Mesenchymal stem cell (in vitro differentiated cells and primary cell): Measurements from ENCODE around the gene GBX1.

ENCODE experiments used
- DNase-seq: peaks from one replicate; pipeline ENCODE4 v3.0.0-alpha.2; 2013
- H2AFZ ChIP-seq: one replicate; pipeline ENCODE4 v1.6.1; 2013; ENCODE audit warnings: low read depth, mild to moderate bottlenecking, control low read depth, inconsistent platforms, low read length, moderate library complexity
- H2AK5ac ChIP-seq: 2 replicates; pipeline ENCODE4 v1.6.1; 2013; ENCODE audit warnings: low read length, moderate library complexity, mild to moderate bottlenecking, inconsistent platforms; ENCODE audit not compliant: severe bottlenecking
- H2BK120ac ChIP-seq: one replicate; pipeline ENCODE4 v1.6.1; 2013; ENCODE audit warnings: low read depth, mild to moderate bottlenecking, inconsistent platforms, low read length, moderate library complexity
- H2BK12ac ChIP-seq, 2 experiments: one replicate each; pipeline ENCODE4 v1.6.1; 2013; ENCODE audit warnings: inconsistent platforms in 2 of 2, low read length in 2 of 2, mild to moderate bottlenecking in 2 of 2, moderate library complexity in 2 of 2, control low read depth in 1 of 2
- H2BK15ac ChIP-seq: one replicate; pipeline ENCODE4 v1.6.1; 2013; ENCODE audit warnings: mild to moderate bottlenecking, low read depth, inconsistent platforms; ENCODE audit not compliant: poor library complexity, severe bottlenecking
- H2BK5ac ChIP-seq: 2 replicates; pipeline ENCODE4 v1.6.1; 2013; ENCODE audit warnings: low read depth, mild to moderate bottlenecking, low read length, control low read depth, inconsistent platforms; ENCODE audit not compliant: poor library complexity, severe bottlenecking
- H3K14ac ChIP-seq, 2 experiments: one replicate each; pipeline ENCODE4 v1.6.1; 2013; ENCODE audit warnings: inconsistent platforms in 2 of 2, low read length in 2 of 2, control low read depth in 1 of 2, mild to moderate bottlenecking in 1 of 2, moderate library complexity in 1 of 2
- H3K18ac ChIP-seq, 2 experiments: one replicate each; pipeline ENCODE4 v1.6.1; 2013; ENCODE audit warnings: inconsistent platforms in 2 of 2, low read length in 2 of 2, control low read depth in 1 of 2, low read depth in 1 of 2, mild to moderate bottlenecking in 1 of 2
- H3K23ac ChIP-seq, 2 experiments: one replicate each; pipeline ENCODE4 v1.6.1; 2013; ENCODE audit warnings: inconsistent platforms in 2 of 2, low read length in 2 of 2, mild to moderate bottlenecking in 2 of 2, moderate library complexity in 2 of 2, control low read depth in 1 of 2
- H3K27ac ChIP-seq: 2 replicates; pipeline ENCODE4 v1.5.1; 2013; ENCODE audit warnings: mild to moderate bottlenecking, moderate library complexity, low read length, control low read depth, inconsistent platforms; ENCODE audit not compliant: poor library complexity, severe bottlenecking
- H3K27me3 ChIP-seq, 2 experiments: 2 replicates each; pipeline versions ENCODE4 v1.6.1 to v1.7.0; 2013; ENCODE audit warnings: low read length in 2 of 2, mild to moderate bottlenecking in 2 of 2, moderate library complexity in 2 of 2, control low read depth in 1 of 2, inconsistent platforms in 1 of 2; ENCODE audit not compliant: control insufficient read depth in 1 of 2, insufficient read depth in 1 of 2
- H3K36me3 ChIP-seq, 2 experiments: 2 replicates each; pipeline versions ENCODE4 v1.6.1 to v1.7.0; 2013; ENCODE audit warnings: low read length in 2 of 2, control low read depth in 1 of 2, inconsistent platforms in 1 of 2, low read depth in 1 of 2, mild to moderate bottlenecking in 1 of 2; ENCODE audit not compliant: insufficient read depth in 2 of 2, control insufficient read depth in 1 of 2
- H3K4ac ChIP-seq, 2 experiments: one replicate each; pipeline ENCODE4 v1.6.1; 2013; ENCODE audit warnings: inconsistent platforms in 2 of 2, low read length in 2 of 2, mild to moderate bottlenecking in 2 of 2, moderate library complexity in 2 of 2, control low read depth in 1 of 2, low read depth in 1 of 2
- H3K4me1 ChIP-seq: 2 replicates; pipeline ENCODE4 v1.6.1; 2013; ENCODE audit warnings: low read depth, low read length, control low read depth; ENCODE audit not compliant: control insufficient read depth, insufficient read depth
- H3K4me2 ChIP-seq: 2 replicates; pipeline ENCODE4 v1.6.1; 2013; ENCODE audit warnings: low read length, mild to moderate bottlenecking, inconsistent platforms; ENCODE audit not compliant: poor library complexity, severe bottlenecking
- H3K4me3 ChIP-seq, 2 experiments: 2 replicates each; pipeline versions ENCODE4 v1.5.1 to v1.7.0; 2013; ENCODE audit warnings: low read length in 2 of 2, mild to moderate bottlenecking in 2 of 2, control low read depth in 1 of 2, low read depth in 1 of 2; ENCODE audit not compliant: insufficient read depth in 1 of 2
- H3K79me1 ChIP-seq: replicated peaks from 2 replicates; pipeline ENCODE4 v1.6.1; 2013; ENCODE audit warnings: mild to moderate bottlenecking, control low read depth, low read length, inconsistent platforms; ENCODE audit not compliant: poor library complexity, severe bottlenecking
- H3K9ac ChIP-seq: 2 replicates; pipeline ENCODE4 v1.7.0; 2013; ENCODE audit warnings: mild to moderate bottlenecking, low read length, moderate library complexity
- H3K9me3 ChIP-seq: 2 replicates; pipeline ENCODE4 v1.7.0; 2013; ENCODE audit warnings: mild to moderate bottlenecking, low read length; ENCODE audit not compliant: control insufficient read depth
- H4K8ac ChIP-seq: one replicate; pipeline ENCODE4 v1.6.1; 2013; ENCODE audit warnings: inconsistent platforms, mild to moderate bottlenecking, low read length, moderate library complexity
- H4K91ac ChIP-seq: one replicate; pipeline ENCODE4 v1.6.1; 2013; ENCODE audit warnings: mild to moderate bottlenecking, low read length, inconsistent platforms
- WGBS: methylation state at CpG from one replicate; pipeline ENCODE4 v1.1.7; 2013; ENCODE audit warnings: mixed read lengths; 5-methylcytosine and 5-hydroxymethylcytosine counted together

GBX1 gene

GRCh38 chr7:151152643-151153513 lies 14.6 kb downstream of the GBX1 start:
- Histone ChIP-seq H2BK12ac (no peak overlapping the region), H3K9me3 (no peaks in the 10 kb centered on the region), H3K79me1 (no peaks in the 10 kb centered on the region), H2AK5ac (no peak overlapping the region), H3K18ac (no peak overlapping the region), H3K9ac (no peak overlapping the region), H3K36me3 (no peaks in the 10 kb centered on the region), H3K27ac (no peak overlapping the region), H3K27me3 (peaks cover 55 to 80% of the 10 kb centered on the region in 2 experiments), H2BK120ac (no peak overlapping the region), H4K91ac (no peak overlapping the region), H3K4ac (no peak overlapping the region), H3K23ac (no peak overlapping the region), H4K8ac (no peak overlapping the region), H3K4me1 (no peaks in the 10 kb centered on the region), H2BK5ac (no peak overlapping the region), H3K14ac (no peak overlapping the region), H3K4me3 (no peak overlapping the region), H2AFZ (no peak overlapping the region), H3K4me2 (no peak overlapping the region), H2BK15ac (no peak overlapping the region)
- WGBS, result 68% methylated on average over 6 of the region's 6 CpGs
- DNase-seq, result no peak

GRCh38 chr7:151150388-151150787 lies 17.1 kb downstream of the GBX1 start:
- H2BK12ac ChIP-seq, result no peak overlapping the region
- H4K8ac ChIP-seq, result no peak overlapping the region
- 64% methylated on average over 1 of the region's 3 CpGs for WGBS
- no peak overlapping the region for H2BK5ac ChIP-seq
- no peak overlapping the region for H2AK5ac ChIP-seq
- H3K4me2 ChIP-seq, result no peak overlapping the region
- no peak overlapping the region for H3K4me3 ChIP-seq
- H3K4ac ChIP-seq, result no peak overlapping the region
- H3K23ac ChIP-seq, result no peak overlapping the region
- no peaks in the 10 kb centered on the region for H3K79me1 ChIP-seq
- peaks cover 0 to 4% of the 10 kb centered on the region in 2 experiments for H3K36me3 ChIP-seq
- H3K27ac ChIP-seq, result no peak overlapping the region
- H3K27me3 ChIP-seq, result peaks cover 55 to 64% of the 10 kb centered on the region in 2 experiments
- no peak overlapping the region for H3K14ac ChIP-seq
- H4K91ac ChIP-seq, result no peak overlapping the region
- H3K18ac ChIP-seq, result no peak overlapping the region
- no peak for DNase-seq
- no peaks in the 10 kb centered on the region for H3K4me1 ChIP-seq
- H2BK120ac ChIP-seq, result no peak overlapping the region
- H2BK15ac ChIP-seq, result no peak overlapping the region
- no peaks in the 10 kb centered on the region for H3K9me3 ChIP-seq
- no peak overlapping the region for H3K9ac ChIP-seq
- no peak overlapping the region for H2AFZ ChIP-seq

GRCh38 chr7:151148319-151149259 lies 18.9 kb downstream of the GBX1 start:
- H2AK5ac ChIP-seq, result no peak overlapping the region
- H3K14ac ChIP-seq, result no peak overlapping the region
- no peak overlapping the region for H3K27ac ChIP-seq
- no peak overlapping the region for H2AFZ ChIP-seq
- 87% methylated on average over 22 of the region's 22 CpGs for WGBS
- H3K18ac ChIP-seq, result no peak overlapping the region
- H3K9me3 ChIP-seq, result no peaks in the 10 kb centered on the region
- DNase-seq, result no peak
- no peak overlapping the region for H2BK5ac ChIP-seq
- H4K91ac ChIP-seq, result no peak overlapping the region
- no peak overlapping the region for H2BK120ac ChIP-seq
- no peak overlapping the region for H3K4me2 ChIP-seq
- H3K23ac ChIP-seq, result no peak overlapping the region
- H4K8ac ChIP-seq, result peak overlapping the region; percentile 31
- H3K4me3 ChIP-seq, result no peak overlapping the region
- no peak overlapping the region for H3K9ac ChIP-seq
- no peak overlapping the region for H2BK12ac ChIP-seq
- peaks cover 15 to 20% of the 10 kb centered on the region in 2 experiments for H3K36me3 ChIP-seq
- no peaks in the 10 kb centered on the region for H3K4me1 ChIP-seq
- no peaks in the 10 kb centered on the region for H3K79me1 ChIP-seq
- no peak overlapping the region for H3K4ac ChIP-seq
- no peak overlapping the region for H2BK15ac ChIP-seq
- peaks cover 47 to 54% of the 10 kb centered on the region in 2 experiments for H3K27me3 ChIP-seq

GRCh38 chr7:151146761-151147160 lies 20.7 kb downstream of the GBX1 start:
- Histone ChIP-seq H3K9me3 (no peaks in the 10 kb centered on the region), H3K4me1 (no peaks in the 10 kb centered on the region), H2BK5ac (no peak overlapping the region), H2AK5ac (no peak overlapping the region), H3K27ac (no peak overlapping the region), H3K14ac (no peak overlapping the region), H3K79me1 (no peaks in the 10 kb centered on the region), H3K4me3 (no peak overlapping the region), H2AFZ (no peak overlapping the region), H4K91ac (no peak overlapping the region), H3K9ac (no peak overlapping the region), H3K18ac (no peak overlapping the region), H3K27me3 (peaks cover 36 to 38% of the 10 kb centered on the region in 2 experiments), H3K4me2 (no peak overlapping the region), H3K23ac (no peak overlapping the region), H3K36me3 (peaks cover 33 to 38% of the 10 kb centered on the region in 2 experiments), H2BK12ac (no peak overlapping the region), H2BK15ac (no peak overlapping the region), H3K4ac (no peak overlapping the region), H2BK120ac (no peak overlapping the region), H4K8ac (no peak overlapping the region)
- WGBS, result 97% methylated on average over 3 of the region's 3 CpGs
- no peak for DNase-seq
